ENCODE data around the gene PHACTR1.

Gene PHACTR1

DNA sequence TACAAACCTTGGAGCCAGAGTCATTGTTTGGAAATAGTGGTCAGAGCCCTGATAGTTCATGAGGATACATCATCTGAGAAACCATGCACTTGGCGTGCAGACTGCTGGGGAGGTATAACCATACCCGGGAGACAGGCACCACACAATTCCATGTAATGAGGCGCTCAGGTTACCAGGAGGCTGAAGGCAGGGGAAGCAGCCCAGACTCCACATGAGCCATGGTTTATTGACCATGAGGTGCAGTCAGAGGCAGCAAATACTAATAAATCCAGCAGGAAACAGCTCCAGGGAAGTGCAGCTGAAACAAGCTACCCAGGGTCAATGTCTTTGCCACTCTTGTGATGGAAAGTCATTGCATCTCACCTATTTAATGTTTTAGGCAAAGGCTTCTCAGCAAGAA is 455.7 kb downstream of the PHACTR1 start:
- TF ChIP-seq, protein P1, sequence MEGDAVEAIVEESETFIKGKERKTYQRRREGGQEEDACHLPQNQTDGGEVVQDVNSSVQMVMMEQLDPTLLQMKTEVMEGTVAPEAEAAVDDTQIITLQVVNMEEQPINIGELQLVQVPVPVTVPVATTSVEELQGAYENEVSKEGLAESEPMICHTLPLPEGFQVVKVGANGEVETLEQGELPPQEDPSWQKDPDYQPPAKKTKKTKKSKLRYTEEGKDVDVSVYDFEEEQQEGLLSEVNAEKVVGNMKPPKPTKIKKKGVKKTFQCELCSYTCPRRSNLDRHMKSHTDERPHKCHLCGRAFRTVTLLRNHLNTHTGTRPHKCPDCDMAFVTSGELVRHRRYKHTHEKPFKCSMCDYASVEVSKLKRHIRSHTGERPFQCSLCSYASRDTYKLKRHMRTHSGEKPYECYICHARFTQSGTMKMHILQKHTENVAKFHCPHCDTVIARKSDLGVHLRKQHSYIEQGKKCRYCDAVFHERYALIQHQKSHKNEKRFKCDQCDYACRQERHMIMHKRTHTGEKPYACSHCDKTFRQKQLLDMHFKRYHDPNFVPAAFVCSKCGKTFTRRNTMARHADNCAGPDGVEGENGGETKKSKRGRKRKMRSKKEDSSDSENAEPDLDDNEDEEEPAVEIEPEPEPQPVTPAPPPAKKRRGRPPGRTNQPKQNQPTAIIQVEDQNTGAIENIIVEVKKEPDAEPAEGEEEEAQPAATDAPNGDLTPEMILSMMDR (IDR thresholded peaks at IDR 0.05; ENCODE audit: control insufficient read depth, extremely low read depth, insufficient read depth), result no peak
- DNase-seq (ENCODE audit: low read depth), result no peak
- no peak overlapping the region for H3K4me3 ChIP-seq (ENCODE audit: low read depth, low read length)

DNA sequence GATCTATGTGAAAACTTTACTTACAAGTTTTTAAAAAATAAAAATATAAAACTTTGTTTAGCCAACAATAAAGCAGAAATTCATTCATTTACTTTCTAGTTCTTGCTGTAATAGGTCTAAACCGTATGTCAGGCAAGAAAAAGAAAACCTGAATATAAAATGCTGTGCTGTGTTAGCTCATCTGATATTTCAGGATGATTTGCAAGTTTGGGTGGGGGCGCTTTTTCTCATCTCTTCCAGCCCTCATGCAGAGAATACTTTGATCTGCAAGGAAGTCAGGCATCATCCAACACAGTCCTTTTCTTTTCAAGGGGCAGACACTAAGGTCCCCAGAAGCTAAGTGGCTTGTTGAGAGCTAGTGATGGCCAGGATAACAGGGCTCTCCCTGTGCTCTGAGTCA is 458.5 kb downstream of the PHACTR1 start:
- DNase-seq (ENCODE audit: low read depth), result no peak
- TF ChIP-seq, protein P1 (IDR thresholded peaks at IDR 0.05; ENCODE audit: control insufficient read depth, extremely low read depth, insufficient read depth), result no peak
- H3K4me3 ChIP-seq (ENCODE audit: low read depth, low read length), result no peak overlapping the region

DNA sequence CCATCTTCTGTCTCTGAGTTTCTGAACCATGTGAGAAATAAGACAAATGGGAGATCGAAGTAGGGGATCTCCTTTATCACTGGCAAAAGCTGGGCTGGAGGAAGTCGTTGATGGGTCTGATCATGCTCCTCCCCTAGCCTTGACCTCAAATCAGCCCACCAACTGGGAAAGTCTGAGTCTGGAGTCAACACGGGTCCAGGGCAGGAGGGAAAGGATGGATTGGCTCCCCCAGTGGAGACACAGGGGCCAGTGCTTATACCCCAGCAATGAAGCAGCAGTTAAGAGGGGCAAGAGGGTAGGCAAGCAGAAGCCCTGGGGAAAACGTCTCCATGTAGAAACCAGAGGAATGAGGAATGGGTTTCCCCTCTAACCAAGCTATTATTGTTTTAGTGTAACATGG is 459.2 kb downstream of the PHACTR1 start:
- no peak overlapping the region for H3K4me3 ChIP-seq (ENCODE audit: low read depth, low read length)
- no peak for DNase-seq (ENCODE audit: low read depth)
- TF ChIP-seq, protein P1 (IDR thresholded peaks at IDR 0.05; ENCODE audit: control insufficient read depth, extremely low read depth, insufficient read depth), result no peak

DNA sequence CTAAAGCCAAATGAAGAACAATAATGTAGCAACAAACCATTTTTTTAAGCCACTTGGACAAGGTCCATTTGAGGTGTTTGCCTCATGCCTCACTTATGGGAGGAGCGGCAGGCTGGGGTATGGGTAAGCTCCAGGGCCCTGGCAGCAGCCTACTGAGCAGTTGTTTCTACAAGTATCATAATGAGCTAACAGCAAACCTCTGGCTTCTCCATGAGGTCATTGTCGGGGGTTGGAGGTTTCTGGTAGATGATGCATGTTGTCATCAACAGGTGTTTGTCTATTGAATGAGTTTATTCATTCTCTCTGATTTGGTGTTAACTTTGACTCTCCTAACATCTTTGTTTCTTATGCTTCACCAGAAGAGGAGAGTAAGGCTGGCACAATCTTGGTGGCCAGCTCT is 461.1 kb downstream of the PHACTR1 start:
- no peak overlapping the region for H3K4me3 ChIP-seq (ENCODE audit: low read depth, low read length)
- TF ChIP-seq, protein P1 (IDR thresholded peaks at IDR 0.05; ENCODE audit: control insufficient read depth, extremely low read depth, insufficient read depth), result no peak
- DNase-seq (ENCODE audit: low read depth), result no peak

DNA sequence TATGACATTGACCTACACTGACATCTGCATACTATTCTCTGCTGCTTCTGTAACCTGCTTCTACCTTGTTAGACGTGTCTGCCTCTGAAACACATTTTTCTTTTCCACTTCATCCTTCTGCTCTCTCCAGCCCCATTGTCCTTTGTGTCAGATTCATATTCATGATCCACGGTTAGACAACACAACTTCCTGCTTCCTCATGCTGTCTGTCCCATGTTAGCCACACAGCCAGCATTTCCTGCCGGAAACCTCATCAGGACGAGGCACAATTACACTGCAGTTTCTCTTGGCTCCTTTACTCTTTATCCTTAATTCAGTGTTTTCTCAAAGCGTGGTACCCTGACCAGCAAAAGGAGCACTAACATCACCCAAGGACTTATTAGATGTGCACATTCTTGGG is 461.5 kb downstream of the PHACTR1 start:
- H3K4me3 ChIP-seq (ENCODE audit: low read depth, low read length), result no peak overlapping the region
- TF ChIP-seq, protein P1 (IDR thresholded peaks at IDR 0.05; ENCODE audit: control insufficient read depth, extremely low read depth, insufficient read depth), result no peak
- no peak for DNase-seq (ENCODE audit: low read depth)

DNA sequence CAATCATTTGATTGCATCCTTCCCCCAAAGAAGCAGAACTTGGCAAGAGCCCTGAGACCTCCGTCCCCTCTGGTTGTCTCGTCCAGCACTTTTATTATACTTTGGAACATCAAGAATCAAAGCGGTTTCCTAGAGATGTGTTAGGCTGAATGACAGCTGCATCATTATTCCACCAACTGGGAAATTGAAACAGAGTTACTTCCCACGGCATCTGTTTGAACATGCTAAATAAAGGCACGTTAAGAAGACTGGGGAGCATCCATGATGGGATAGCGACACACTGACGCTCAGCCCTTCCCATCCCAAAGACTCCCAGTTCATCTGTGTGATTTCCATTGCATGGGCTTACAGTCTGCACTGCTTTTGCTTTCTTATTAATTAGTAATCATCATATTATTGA is 464.0 kb downstream of the PHACTR1 start:
- no peak overlapping the region for H3K4me3 ChIP-seq (ENCODE audit: low read depth, low read length)
- no peak for DNase-seq (ENCODE audit: low read depth)
- TF ChIP-seq, protein P1 (IDR thresholded peaks at IDR 0.05; ENCODE audit: control insufficient read depth, extremely low read depth, insufficient read depth), result no peak

DNA sequence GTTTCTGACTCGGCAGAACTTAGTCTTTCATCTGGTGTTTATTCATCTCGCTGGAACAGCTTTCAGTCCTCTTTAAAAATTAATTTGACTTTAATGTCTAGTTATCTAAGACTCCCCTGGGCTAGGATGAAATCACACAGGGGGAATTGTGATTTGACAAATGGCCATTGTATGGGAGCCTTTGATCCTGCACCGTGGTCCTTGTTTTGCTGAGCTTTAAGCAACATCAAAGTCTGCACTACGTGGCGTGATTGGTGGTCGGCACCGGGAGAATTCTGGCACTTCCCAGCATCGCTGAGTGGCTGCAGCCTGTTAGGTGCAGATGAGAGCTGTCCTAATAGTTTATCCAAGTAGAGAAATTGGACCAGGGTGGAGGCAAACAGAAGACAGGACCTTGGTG is 464.8 kb downstream of the PHACTR1 start:
- no peak overlapping the region for H3K4me3 ChIP-seq (ENCODE audit: low read depth, low read length)
- TF ChIP-seq, protein P1 (IDR thresholded peaks at IDR 0.05; ENCODE audit: control insufficient read depth, extremely low read depth, insufficient read depth), result no peak
- DNase-seq (ENCODE audit: low read depth), result no peak

Measured in LNCaP clone FGC (cell line).